NCI-H510A treated with DMSO at 0.1 percent for 48 hours (cell line): ENCODE measurements around the gene AKAP13.
"Not testable (repeated sequence)": the region's sequence is repeated elsewhere in the genome, so short reads cannot be mapped to it uniquely, and the experiment has no call there.

Source experiments
- DNase-seq: peaks from one replicate; lab custom pipeline; 2025; lab: John Stamatoyannopoulos, UW

The AKAP13 gene

GRCh38 chr15:85350395-85350794 lies 30.0 kb upstream of the AKAP13 start:
- DNase-seq, result no peak

GRCh38 chr15:85351501-85351900 lies 28.9 kb upstream of the AKAP13 start:
- not testable (repeated sequence) for DNase-seq

- no peak for DNase-seq
Observed at GRCh38 chr15:85351965-85352364, 28.4 kb upstream of the AKAP13 start.

GRCh38 chr15:85353516-85353915 lies 26.9 kb upstream of the AKAP13 start:
- DNase-seq, result no peak

- no peak for DNase-seq
Observed at GRCh38 chr15:85354461-85354860, 25.9 kb upstream of the AKAP13 start.

GRCh38 chr15:85354948-85355347 lies 25.5 kb upstream of the AKAP13 start:
- no peak for DNase-seq

GRCh38 chr15:85356276-85356675 lies 24.1 kb upstream of the AKAP13 start:
- no peak for DNase-seq

GRCh38 chr15:85361323-85361722 lies 19.1 kb upstream of the AKAP13 start:
- DNase-seq, result no peak

- no peak for DNase-seq
Observed at GRCh38 chr15:85362436-85363081, 17.8 kb upstream of the AKAP13 start.

- no peak for DNase-seq
Observed at GRCh38 chr15:85365980-85366379, 14.4 kb upstream of the AKAP13 start.

GRCh38 chr15:85367741-85368140 lies 12.7 kb upstream of the AKAP13 start:
- DNase-seq, result no peak

- no peak for DNase-seq
Observed at GRCh38 chr15:85374831-85375230, 5.6 kb upstream of the AKAP13 start.

GRCh38 chr15:85377269-85377668 lies 3.1 kb upstream of the AKAP13 start:
- DNase-seq, result no peak

- no peak for DNase-seq
Observed at GRCh38 chr15:85377986-85378385, 2.4 kb upstream of the AKAP13 start.

GRCh38 chr15:85379403-85380131 lies 836 bp upstream of the AKAP13 start:
- DNase-seq, result peak; percentile 35

- DNase-seq, result no peak
Observed at GRCh38 chr15:85380812-85381642, 624 bp downstream of the AKAP13 start.

GRCh38 chr15:85381850-85382751 lies 1.7 kb downstream of the AKAP13 start:
- no peak for DNase-seq

- DNase-seq, result no peak
Observed at GRCh38 chr15:85382942-85383341, 2.5 kb downstream of the AKAP13 start.

- DNase-seq, result no peak
Observed at GRCh38 chr15:85383470-85384148, 3.2 kb downstream of the AKAP13 start.

- DNase-seq, result no peak
Observed at GRCh38 chr15:85386261-85386660, 5.9 kb downstream of the AKAP13 start.
